Measurements from ENCODE around the gene STAMBP.
"Not testable (repeated sequence)": the region's sequence is repeated elsewhere in the genome, so short reads cannot be mapped to it uniquely, and the experiment has no call there.

Gene STAMBP

GRCh38 chr2:73887596-73888353 is 59.0 kb downstream of the STAMBP start:
- DNase-seq (ENCODE audit: low spot score): not testable (repeated sequence)

GRCh38 chr2:73888388-73888787 is 59.6 kb downstream of the STAMBP start:
- no peak for DNase-seq (ENCODE audit: low spot score)

GRCh38 chr2:73889206-73889605 is 60.4 kb downstream of the STAMBP start:
- no peak for DNase-seq (ENCODE audit: low spot score)

- DNase-seq (ENCODE audit: low spot score): no peak
Observed at GRCh38 chr2:73890301-73891092, 61.7 kb downstream of the STAMBP start.

- DNase-seq (ENCODE audit: low spot score): no peak
Observed at GRCh38 chr2:73891276-73891901, 62.6 kb downstream of the STAMBP start.

- DNase-seq (ENCODE audit: low spot score): no peak
Observed at GRCh38 chr2:73892631-73893329, 64.0 kb downstream of the STAMBP start, which contains the start of gene ACTG2. TSS of gene ACTG2 (plus strand) at chr2:73893008. CDS start at chr2:73901312, 8,304 bp downstream.

- no peak for DNase-seq (ENCODE audit: low spot score)
Observed at GRCh38 chr2:73893764-73894474, 65.2 kb downstream of the STAMBP start.

GRCh38 chr2:73894475-73894850 is 65.7 kb downstream of the STAMBP start:
- DNase-seq (ENCODE audit: low spot score): no peak

GRCh38 chr2:73894877-73895276 is 66.1 kb downstream of the STAMBP start:
- no peak for DNase-seq (ENCODE audit: low spot score)

- no peak for DNase-seq (ENCODE audit: low spot score)
Observed at GRCh38 chr2:73895473-73895872, 66.7 kb downstream of the STAMBP start.

GRCh38 chr2:73896362-73897239 is 67.8 kb downstream of the STAMBP start:
- DNase-seq (ENCODE audit: low spot score): no peak

GRCh38 chr2:73897240-73897583 is 68.5 kb downstream of the STAMBP start:
- DNase-seq (ENCODE audit: low spot score): no peak

GRCh38 chr2:73897934-73898333 is 69.2 kb downstream of the STAMBP start:
- DNase-seq (ENCODE audit: low spot score): no peak

- DNase-seq (ENCODE audit: low spot score): no peak
Observed at GRCh38 chr2:73899801-73900336, 71.1 kb downstream of the STAMBP start.

GRCh38 chr2:73901143-73901542 is 72.4 kb downstream of the STAMBP start:
- DNase-seq (ENCODE audit: low spot score): no peak

GRCh38 chr2:73902284-73902683 is 73.5 kb downstream of the STAMBP start:
- DNase-seq (ENCODE audit: low spot score): no peak

GRCh38 chr2:73903313-73903712 is 74.6 kb downstream of the STAMBP start:
- no peak for DNase-seq (ENCODE audit: low spot score)

- not testable (repeated sequence) for DNase-seq (ENCODE audit: low spot score)
Observed at GRCh38 chr2:73903949-73904613, 75.3 kb downstream of the STAMBP start.

GRCh38 chr2:73904952-73905351 is 76.2 kb downstream of the STAMBP start:
- DNase-seq (ENCODE audit: low spot score): no peak
